ENCODE data around the gene CSDE1. TPM values are rescaled to one million over a fixed set of nuclear protein-coding genes. Genes with fewer than 3 reads are reported as not detected.
"Not testable (repeated sequence)": the region's sequence is repeated elsewhere in the genome, so short reads cannot be mapped to it uniquely, and the experiment has no call there.

The CSDE1 gene
- total RNA-seq: 100 to 1,000 TPM; 357 to 752 (median 558) TPM
- polyA plus RNA-seq: 100 to 1,000 TPM; 225 to 458 TPM
- long read RNA-seq, donor 1, full-length matches to known transcripts: 760 of 957 reads
- long read RNA-seq, donor 1, partial matches to known transcripts: 154 of 957 reads
- long read RNA-seq, donor 1, other reads (novel, unspliced or antisense): 43 of 957 reads
- long read RNA-seq, donor 2, full-length matches to known transcripts: 79 of 194 reads
- long read RNA-seq, donor 2, partial matches to known transcripts: 108 of 194 reads
- long read RNA-seq, donor 2, other reads (novel, unspliced or antisense): 7 of 194 reads
- long read RNA-seq, donor 3, full-length matches to known transcripts: 637 of 730 reads
- long read RNA-seq, donor 3, partial matches to known transcripts: 58 of 730 reads
- long read RNA-seq, donor 3, other reads (novel, unspliced or antisense): 35 of 730 reads

GRCh38 chr1:114757455-114758255 is at the start of gene CSDE1:
Gene CSDE1, minus strand, starts transcription at chr1:114757984. Its CDS starts 18,094 bp downstream, at chr1:114739890.
- WGBS, 3 donors: 0 to 1% (median 1%) methylated on average over 49 to 50 of the region's 50 CpGs
- TF ChIP-seq, protein P1, sequence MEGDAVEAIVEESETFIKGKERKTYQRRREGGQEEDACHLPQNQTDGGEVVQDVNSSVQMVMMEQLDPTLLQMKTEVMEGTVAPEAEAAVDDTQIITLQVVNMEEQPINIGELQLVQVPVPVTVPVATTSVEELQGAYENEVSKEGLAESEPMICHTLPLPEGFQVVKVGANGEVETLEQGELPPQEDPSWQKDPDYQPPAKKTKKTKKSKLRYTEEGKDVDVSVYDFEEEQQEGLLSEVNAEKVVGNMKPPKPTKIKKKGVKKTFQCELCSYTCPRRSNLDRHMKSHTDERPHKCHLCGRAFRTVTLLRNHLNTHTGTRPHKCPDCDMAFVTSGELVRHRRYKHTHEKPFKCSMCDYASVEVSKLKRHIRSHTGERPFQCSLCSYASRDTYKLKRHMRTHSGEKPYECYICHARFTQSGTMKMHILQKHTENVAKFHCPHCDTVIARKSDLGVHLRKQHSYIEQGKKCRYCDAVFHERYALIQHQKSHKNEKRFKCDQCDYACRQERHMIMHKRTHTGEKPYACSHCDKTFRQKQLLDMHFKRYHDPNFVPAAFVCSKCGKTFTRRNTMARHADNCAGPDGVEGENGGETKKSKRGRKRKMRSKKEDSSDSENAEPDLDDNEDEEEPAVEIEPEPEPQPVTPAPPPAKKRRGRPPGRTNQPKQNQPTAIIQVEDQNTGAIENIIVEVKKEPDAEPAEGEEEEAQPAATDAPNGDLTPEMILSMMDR (IDR thresholded peaks at IDR 0.05): no peak
- peak; percentile 95 for TF ChIP-seq POLR2A (IDR thresholded peaks at IDR 0.05)
- peak; percentile 96 to 98 (median 98) for DNase-seq
- peak within 1 kb of the TSS; percentile 90 to 97 for H3K27ac ChIP-seq
- H3K4me3 ChIP-seq: peak within 1 kb of the TSS; percentile 97
- H3K27me3 ChIP-seq: no peaks in the 10 kb centered on the region
- no peaks in the 10 kb centered on the region for H3K36me3 ChIP-seq
- intact Hi-C loops (cut with DNase I): loop anchor here in 1 of 4 donors (2.0 kb wide), 1 partner anchor 41 kb away; the partner anchor contains the start of gene NRAS
- H3K4me1 ChIP-seq (ENCODE audit: insufficient read depth): peaks cover 5% of the 10 kb centered on the region
- H3K9me3 ChIP-seq: no peaks in the 10 kb centered on the region

DNA sequence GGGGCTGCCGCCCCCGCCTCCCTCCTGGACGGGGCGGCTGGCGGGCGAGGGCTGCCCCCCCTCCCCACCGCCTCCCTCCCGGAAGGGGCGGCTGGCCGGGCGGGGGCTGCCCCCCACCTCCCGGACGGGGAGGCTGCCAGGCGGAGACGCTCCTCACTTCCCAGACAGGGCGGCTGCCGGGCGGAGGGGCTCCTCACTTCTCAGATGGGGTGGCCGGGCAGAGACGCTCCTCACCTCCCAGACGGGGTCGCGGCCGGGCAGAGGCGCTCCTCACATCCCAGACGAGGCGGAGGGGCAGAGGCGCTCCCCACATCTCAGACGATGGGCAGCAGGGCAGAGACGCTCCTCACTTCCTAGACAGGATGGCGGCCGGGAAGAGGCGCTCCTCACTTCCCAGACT is 46.7 kb upstream of the CSDE1 start:
- H3K27ac ChIP-seq; H3K4me3 ChIP-seq; H3K9me3 ChIP-seq; H3K4me1 ChIP-seq (ENCODE audit: insufficient read depth); H3K36me3 ChIP-seq; DNase-seq; H3K27me3 ChIP-seq; intact Hi-C loops (cut with DNase I): not testable (repeated sequence)
- 94 to 96% (median 95%) methylated on average over 12 to 27 of the region's 33 CpGs for WGBS, 3 donors

DNA sequence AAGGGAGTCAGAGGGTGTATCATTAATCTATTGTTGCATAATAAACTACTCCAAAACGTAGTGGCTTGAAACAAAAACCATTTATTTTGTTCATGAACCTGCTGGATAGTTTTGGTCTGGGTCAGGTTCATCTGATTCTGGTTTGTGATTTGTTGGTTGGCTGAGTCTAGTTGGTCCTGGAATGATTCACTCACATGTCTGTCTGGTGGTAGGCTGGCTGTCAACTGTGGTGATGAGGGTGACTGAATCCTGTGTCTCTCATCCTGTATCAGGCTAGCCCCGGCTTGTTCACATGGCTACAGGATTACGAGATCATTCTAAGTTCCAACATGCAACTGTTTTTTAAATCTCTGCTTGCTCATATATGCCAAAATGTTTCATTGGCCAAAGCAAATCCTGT is 45.2 kb upstream of the CSDE1 start:
- Histone ChIP-seq H3K4me1 (ENCODE audit: insufficient read depth) (no peaks in the 10 kb centered on the region), H3K36me3 (no peaks in the 10 kb centered on the region), H3K27ac (no peak overlapping the region), H3K27me3 (no peaks in the 10 kb centered on the region), H3K4me3 (no peak overlapping the region), H3K9me3 (no peaks in the 10 kb centered on the region)
- TF ChIP-seq, protein P1 (IDR thresholded peaks at IDR 0.05): no peak
- TF ChIP-seq EP300 (IDR thresholded peaks at IDR 0.05) (no peak), POLR2A (IDR thresholded peaks at IDR 0.05) (no peak)
- WGBS, 3 donors: 58 to 67% (median 59%) methylated on average over 3 of the region's 3 CpGs
- intact Hi-C loops (cut with DNase I): no loop called here
- DNase-seq: no peak

- Histone ChIP-seq H3K27me3 (no peaks in the 10 kb centered on the region), H3K9me3 (no peaks in the 10 kb centered on the region), H3K4me1 (ENCODE audit: insufficient read depth) (no peaks in the 10 kb centered on the region), H3K36me3 (no peaks in the 10 kb centered on the region), H3K4me3 (no peak overlapping the region), H3K27ac (no peak overlapping the region)
- DNase-seq: no peak
- TF ChIP-seq EP300 (IDR thresholded peaks at IDR 0.05): no peak
- TF ChIP-seq, protein P1 (IDR thresholded peaks at IDR 0.05): no peak
- no peak for TF ChIP-seq POLR2A (IDR thresholded peaks at IDR 0.05)
- intact Hi-C loops (cut with DNase I): no loop called here
- 50 to 65% (median 51%) methylated on average over 2 of the region's 2 CpGs for WGBS, 3 donors
Measured at GRCh38 chr1:114794038-114794437, 36.3 kb upstream of the CSDE1 start.

GRCh38 chr1:114790581-114790980 is 32.8 kb upstream of the CSDE1 start:
- H3K9me3 ChIP-seq; H3K36me3 ChIP-seq; DNase-seq; intact Hi-C loops (cut with DNase I); H3K4me3 ChIP-seq; H3K27ac ChIP-seq; H3K4me1 ChIP-seq (ENCODE audit: insufficient read depth); H3K27me3 ChIP-seq: not testable (repeated sequence)
- 92 to 100% methylated on average over 9 to 25 of the region's 25 CpGs; no CpG with 5 or more reads in 1 of the 3 donors for WGBS, 3 donors

- intact Hi-C loops (cut with DNase I); DNase-seq; H3K27me3 ChIP-seq; H3K27ac ChIP-seq; H3K4me3 ChIP-seq; H3K9me3 ChIP-seq; H3K4me1 ChIP-seq (ENCODE audit: insufficient read depth); H3K36me3 ChIP-seq: not testable (repeated sequence)
- 81 to 85% (median 83%) methylated on average over 1 of the region's 1 CpG for WGBS, 3 donors
Measured at GRCh38 chr1:114786440-114786839, 28.7 kb upstream of the CSDE1 start.
